ELF-1 (cell line): ENCODE results near the gene ANKS6.

Experiments used
- DNase-seq: peaks from one replicate; pipeline ENCODE4 v3.0.0-alpha.2; 2016; ENCODE audit warnings: low read depth, low spot score

Gene ANKS6

GRCh38 chr9:98772364-98773155 lies 23.8 kb downstream of the ANKS6 start:
- no peak for DNase-seq

- DNase-seq = no peak
Measured at GRCh38 chr9:98771209-98771874, 25.0 kb downstream of the ANKS6 start.

- no peak for DNase-seq
Measured at GRCh38 chr9:98770717-98771116, 25.6 kb downstream of the ANKS6 start.

- no peak for DNase-seq
Measured at GRCh38 chr9:98768344-98768743, 28.0 kb downstream of the ANKS6 start.

- DNase-seq = no peak
Measured at GRCh38 chr9:98767915-98768314, 28.4 kb downstream of the ANKS6 start.

- DNase-seq = no peak
Measured at GRCh38 chr9:98767196-98767595, 29.2 kb downstream of the ANKS6 start.

GRCh38 chr9:98766586-98766985 lies 29.8 kb downstream of the ANKS6 start:
- DNase-seq = no peak

GRCh38 chr9:98765256-98765655 lies 31.1 kb downstream of the ANKS6 start:
- DNase-seq = no peak

- no peak for DNase-seq
Measured at GRCh38 chr9:98763986-98764745, 32.2 kb downstream of the ANKS6 start.

GRCh38 chr9:98760231-98760630 lies 36.1 kb downstream of the ANKS6 start:
- no peak for DNase-seq

GRCh38 chr9:98755006-98755618 lies 41.2 kb downstream of the ANKS6 start:
- DNase-seq = no peak

GRCh38 chr9:98751210-98751609 lies 45.1 kb downstream of the ANKS6 start:
- no peak for DNase-seq

GRCh38 chr9:98750364-98751060 lies 45.8 kb downstream of the ANKS6 start:
- DNase-seq = no peak

GRCh38 chr9:98747476-98747875 lies 48.9 kb downstream of the ANKS6 start:
- no peak for DNase-seq

- DNase-seq = no peak
Measured at GRCh38 chr9:98745470-98745869, 50.9 kb downstream of the ANKS6 start.

GRCh38 chr9:98743818-98744611 lies 52.3 kb downstream of the ANKS6 start:
- DNase-seq = no peak

- no peak for DNase-seq
Measured at GRCh38 chr9:98743329-98743728, 53.0 kb downstream of the ANKS6 start.

GRCh38 chr9:98742325-98743280 lies 53.8 kb downstream of the ANKS6 start:
- DNase-seq = no peak

GRCh38 chr9:98740226-98740881 lies 56.0 kb downstream of the ANKS6 start:
- no peak for DNase-seq
